Caco-2 (cell line): ENCODE measurements around the gene PAIP2B. TPM values are rescaled to one million over a fixed set of nuclear protein-coding genes. Genes with fewer than 3 reads are reported as not detected.

ENCODE experiments used
- BruUV-seq: library from RNA; stranded (reverse); fragments of 400-500 nt; replicated peaks from 2 replicates; lab custom pipeline; 2021; lab: Mats Ljungman, UMichigan
- CTCF ChIA-PET: fragments of 300-600 bp; sonication (Branson Sonifier 250); formaldehyde crosslinking; loops from one replicate; lab custom pipeline; 2022; ENCODE audit warnings: antibody characterized with exemption; lab: Charles Lee
- POLR2A ChIA-PET: fragments of 300-600 bp; sonication (Branson Sonifier 250); formaldehyde crosslinking; loops from one replicate; lab custom pipeline; 2022; ENCODE audit warnings: antibody characterized with exemption; lab: Charles Lee
- DNase-seq, 2 experiments: peaks; one replicate each; pipeline versions ENCODE4 v3.0.0 to v3.0.0-alpha.2; 2020 to 2022
- H3K27me3 ChIP-seq: replicated peaks from 2 replicates; pipeline ENCODE4 v1.6.0; 2011; ENCODE audit warnings: low read length; ENCODE audit not compliant: control insufficient read depth, insufficient read depth
- H3K36me3 ChIP-seq: 2 replicates; pipeline ENCODE4 v1.5.1; 2011; ENCODE audit warnings: low read length; ENCODE audit not compliant: control insufficient read depth, insufficient read depth
- H3K4me1 ChIP-seq: fragments of 250-450 bp; sonication (Bioruptor Pico); 2 replicates; pipeline ENCODE4 v1.5.1; 2020; ENCODE audit warnings: mild to moderate bottlenecking
- H3K4me3 ChIP-seq: 2 replicates; pipeline ENCODE4 v1.5.1; 2011; ENCODE audit warnings: low read depth, mild to moderate bottlenecking, control low read depth, low read length
- H3K9me3 ChIP-seq: fragments of 250-450 bp; sonication (Bioruptor Pico); 2 replicates; pipeline ENCODE4 v1.5.1; 2020; ENCODE audit warnings: mild to moderate bottlenecking, moderate library complexity
- H3K27ac Mint-ChIP-seq: one replicate; pipeline ENCODE4 v1.8.0; 2022; ENCODE audit warnings: mixed read lengths; ENCODE audit not compliant: unreplicated experiment
- H3K27me3 Mint-ChIP-seq: one replicate; pipeline ENCODE4 v1.8.0; 2022; ENCODE audit warnings: mixed read lengths; ENCODE audit not compliant: insufficient read depth, unreplicated experiment
- H3K36me3 Mint-ChIP-seq: one replicate; pipeline ENCODE4 v1.8.0; 2022; ENCODE audit warnings: mild to moderate bottlenecking, mixed read lengths; ENCODE audit not compliant: insufficient read depth, unreplicated experiment
- H3K4me1 Mint-ChIP-seq: one replicate; pipeline ENCODE4 v1.8.0; 2022; ENCODE audit warnings: low read depth, mixed read lengths; ENCODE audit not compliant: unreplicated experiment
- H3K4me3 Mint-ChIP-seq: one replicate; pipeline ENCODE4 v1.8.0; 2022; ENCODE audit warnings: mild to moderate bottlenecking, moderate library complexity, mixed read lengths; ENCODE audit not compliant: unreplicated experiment
- H3K9me3 Mint-ChIP-seq: one replicate; pipeline ENCODE4 v1.8.0; 2022; ENCODE audit warnings: mixed read lengths; ENCODE audit not compliant: unreplicated experiment
- intact Hi-C: fragments of 100-400 bp; cut with micrococcal nuclease; formaldehyde crosslinking; loops from one replicate; pipeline ENCODE4 v1.10.0; 2022; ENCODE audit not compliant: unreplicated experiment
- total RNA-seq: library from RNA; stranded (reverse); gene quantifications from 2 replicates; pipeline ENCODE4 v1.2.3, GENCODE V29; 2022
- TF ChIP-seq, protein P1 (sequence below), 2 experiments: fragments of 200-600 bp in 1 of 2; IDR thresholded peaks; 1 replicate in 1 of 2; 2 replicates in 1 of 2; pipeline versions ENCODE4 v1.5.1 to v1.8.0; 2011 to 2022; ENCODE audit warnings: antibody characterized with exemption in 1 of 2, control low read depth in 1 of 2, inconsistent platforms in 1 of 2, low read depth in 1 of 2, low read length in 1 of 2, mild to moderate bottlenecking in 1 of 2, moderate library complexity in 1 of 2; ENCODE audit not compliant: insufficient read depth in 1 of 2, severe bottlenecking in 1 of 2, unreplicated experiment in 1 of 2

Gene PAIP2B
- total RNA-seq, 1 experiment from 2014 or later, result 9.9 TPM

DNA sequence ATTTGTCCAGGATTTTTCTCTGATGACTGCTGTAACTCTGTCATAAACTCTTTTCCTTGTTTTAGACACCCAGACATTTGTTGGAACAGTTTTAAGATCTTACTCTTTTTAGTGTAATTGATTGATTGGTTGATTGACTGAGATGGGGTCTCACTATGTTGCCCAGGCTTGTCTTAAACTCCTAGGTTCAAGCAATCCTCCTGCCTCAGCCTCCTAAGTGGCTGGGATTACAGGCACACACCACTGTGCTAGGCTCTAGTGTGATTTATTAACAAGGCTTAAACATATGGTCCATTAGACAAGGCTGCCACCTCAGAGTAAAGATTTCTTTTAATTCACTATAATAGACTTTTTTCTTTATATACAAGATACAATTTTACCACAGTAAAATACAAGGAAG, 2.0 kb downstream of the PAIP2B start:
- no peaks in the 10 kb centered on the region for H3K4me1 Mint-ChIP-seq
- DNase-seq, result no peak
- H3K4me1 ChIP-seq, result no peaks in the 10 kb centered on the region
- H3K27me3 Mint-ChIP-seq, result no peaks in the 10 kb centered on the region
- peaks cover 10% of the 10 kb centered on the region for H3K36me3 Mint-ChIP-seq
- POLR2A ChIA-PET, result no interaction called here
- no peaks in the 10 kb centered on the region for H3K9me3 ChIP-seq
- no TSS peak for BruUV-seq
- TF ChIP-seq, protein P1, sequence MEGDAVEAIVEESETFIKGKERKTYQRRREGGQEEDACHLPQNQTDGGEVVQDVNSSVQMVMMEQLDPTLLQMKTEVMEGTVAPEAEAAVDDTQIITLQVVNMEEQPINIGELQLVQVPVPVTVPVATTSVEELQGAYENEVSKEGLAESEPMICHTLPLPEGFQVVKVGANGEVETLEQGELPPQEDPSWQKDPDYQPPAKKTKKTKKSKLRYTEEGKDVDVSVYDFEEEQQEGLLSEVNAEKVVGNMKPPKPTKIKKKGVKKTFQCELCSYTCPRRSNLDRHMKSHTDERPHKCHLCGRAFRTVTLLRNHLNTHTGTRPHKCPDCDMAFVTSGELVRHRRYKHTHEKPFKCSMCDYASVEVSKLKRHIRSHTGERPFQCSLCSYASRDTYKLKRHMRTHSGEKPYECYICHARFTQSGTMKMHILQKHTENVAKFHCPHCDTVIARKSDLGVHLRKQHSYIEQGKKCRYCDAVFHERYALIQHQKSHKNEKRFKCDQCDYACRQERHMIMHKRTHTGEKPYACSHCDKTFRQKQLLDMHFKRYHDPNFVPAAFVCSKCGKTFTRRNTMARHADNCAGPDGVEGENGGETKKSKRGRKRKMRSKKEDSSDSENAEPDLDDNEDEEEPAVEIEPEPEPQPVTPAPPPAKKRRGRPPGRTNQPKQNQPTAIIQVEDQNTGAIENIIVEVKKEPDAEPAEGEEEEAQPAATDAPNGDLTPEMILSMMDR (IDR thresholded peaks at IDR 0.05; ENCODE audit: insufficient read depth in 1 of 2, low read depth in 1 of 2, low read length in 1 of 2, severe bottlenecking in 1 of 2, unreplicated experiment in 1 of 2), result no peak
- H3K4me3 Mint-ChIP-seq, result no peak overlapping the region
- peaks cover 10% of the 10 kb centered on the region for H3K9me3 Mint-ChIP-seq
- intact Hi-C loops, result loop anchor here (1.0 to 5.0 kb wide), 5 partner anchors 57 to 285 kb away; partner anchors contain the start of gene ZNF638
- H3K27me3 ChIP-seq, result no peaks in the 10 kb centered on the region
- H3K36me3 ChIP-seq, result no peaks in the 10 kb centered on the region
- H3K27ac Mint-ChIP-seq, result no peak overlapping the region
- CTCF ChIA-PET, result interaction anchor here (0.9 to 1.1 kb wide), 2 partner anchors 51 to 58 kb away, joined by 3 read pairs; no protein-coding TSS in a partner anchor
- H3K4me3 ChIP-seq, result no peak overlapping the region

DNA sequence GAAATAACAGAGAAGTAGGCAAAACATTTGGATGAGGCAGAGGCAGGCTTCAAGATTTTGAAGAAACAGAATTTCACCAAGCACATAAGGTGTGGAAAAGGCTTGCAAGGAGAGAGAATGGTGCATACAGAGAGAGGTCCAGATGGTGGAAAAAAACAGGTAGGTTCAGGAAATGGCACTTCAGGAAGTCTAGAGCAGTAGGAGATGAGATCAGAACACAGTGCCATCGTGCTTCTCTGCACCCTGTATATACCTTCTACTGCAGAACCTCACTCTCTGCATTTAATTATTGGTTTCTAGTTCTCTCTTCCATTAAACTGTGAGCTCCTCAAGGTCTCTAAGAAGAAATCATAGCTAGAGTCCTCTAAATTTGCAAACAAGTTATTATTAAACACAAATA, 2.4 kb downstream of the PAIP2B start:
- H3K9me3 ChIP-seq, result no peaks in the 10 kb centered on the region
- TF ChIP-seq, protein P1 (IDR thresholded peaks at IDR 0.05; ENCODE audit: insufficient read depth in 1 of 2, low read depth in 1 of 2, low read length in 1 of 2, severe bottlenecking in 1 of 2, unreplicated experiment in 1 of 2), result no peak
- DNase-seq, result no peak
- Mint-ChIP-seq H3K36me3 (peaks cover 10% of the 10 kb centered on the region), H3K27ac (no peak overlapping the region), H3K9me3 (peaks cover 6% of the 10 kb centered on the region), H3K4me3 (no peak overlapping the region), H3K27me3 (no peaks in the 10 kb centered on the region), H3K4me1 (no peaks in the 10 kb centered on the region)
- BruUV-seq, result no TSS peak
- intact Hi-C loops, result loop anchor here (1.0 to 5.0 kb wide), 5 partner anchors 58 to 286 kb away; partner anchors contain the start of gene ZNF638
- POLR2A ChIA-PET, result no interaction called here
- H3K4me1 ChIP-seq, result no peaks in the 10 kb centered on the region
- CTCF ChIA-PET, result interaction anchor here (0.6 to 1.2 kb wide), 6 partner anchors 20 to 286 kb away, joined by 3 to 10 read pairs (median 4); partner anchors contain the start of gene ZNF638
- no peaks in the 10 kb centered on the region for H3K27me3 ChIP-seq
- H3K4me3 ChIP-seq, result no peak overlapping the region
- no peaks in the 10 kb centered on the region for H3K36me3 ChIP-seq

DNA sequence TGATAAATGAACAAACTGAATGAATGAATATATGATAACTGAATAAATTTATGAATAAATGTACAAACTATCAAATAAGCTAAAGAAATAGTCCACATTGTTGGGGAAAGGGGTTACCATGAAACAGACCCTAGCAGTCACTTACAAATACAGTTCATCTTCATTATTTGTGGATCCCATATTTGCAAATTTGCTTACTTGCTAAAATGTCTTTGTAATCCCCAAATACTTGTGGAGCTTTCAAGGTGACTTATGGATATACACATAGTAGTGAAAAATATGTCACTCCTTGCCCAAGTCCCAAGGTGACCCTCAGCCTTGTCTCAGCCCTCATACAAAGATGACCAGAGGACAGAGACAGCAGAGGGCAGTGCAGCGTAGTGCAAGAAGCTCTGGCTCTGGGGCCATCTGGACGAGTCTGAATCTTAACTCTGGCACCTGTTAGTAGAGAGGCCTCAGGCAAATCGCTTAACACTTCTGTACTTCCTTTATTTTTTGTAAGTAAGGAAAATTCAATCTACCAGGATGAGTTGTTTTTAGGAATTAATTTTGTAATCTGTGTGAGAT, 3.1 kb downstream of the PAIP2B start:
- intact Hi-C loops, result loop anchor here (1.0 to 5.0 kb wide), 5 partner anchors 58 to 286 kb away; partner anchors contain the start of gene ZNF638
- no peaks in the 10 kb centered on the region for H3K27me3 ChIP-seq
- no TSS peak for BruUV-seq

More for the DNA sequence above, 3.1 kb downstream of the PAIP2B start:
- no peak overlapping the region for H3K27ac Mint-ChIP-seq
- POLR2A ChIA-PET, result no interaction called here
- no peaks in the 10 kb centered on the region for H3K4me1 Mint-ChIP-seq
- Histone ChIP-seq H3K4me1 (no peaks in the 10 kb centered on the region), H3K36me3 (no peaks in the 10 kb centered on the region), H3K4me3 (no peak overlapping the region), H3K9me3 (no peaks in the 10 kb centered on the region)
- H3K27me3 Mint-ChIP-seq, result no peaks in the 10 kb centered on the region
- H3K9me3 Mint-ChIP-seq, result no peaks in the 10 kb centered on the region
- H3K36me3 Mint-ChIP-seq, result peaks cover 10% of the 10 kb centered on the region
- H3K4me3 Mint-ChIP-seq, result no peak overlapping the region
- TF ChIP-seq, protein P1 (IDR thresholded peaks at IDR 0.05; ENCODE audit: insufficient read depth in 1 of 2, low read depth in 1 of 2, low read length in 1 of 2, severe bottlenecking in 1 of 2, unreplicated experiment in 1 of 2), result peak; percentile 78 to 84
- DNase-seq, result peak; percentile 81 to 84
- CTCF ChIA-PET, result interaction anchor here (0.6 to 1.2 kb wide), 6 partner anchors 20 to 287 kb away, joined by 3 to 10 read pairs (median 4); partner anchors contain the start of gene ZNF638
